ENCODE results near the gene C1QL1.
"Not testable (repeated sequence)": the region's sequence is repeated elsewhere in the genome, so short reads cannot be mapped to it uniquely, and the experiment has no call there.

C1QL1 gene

DNA sequence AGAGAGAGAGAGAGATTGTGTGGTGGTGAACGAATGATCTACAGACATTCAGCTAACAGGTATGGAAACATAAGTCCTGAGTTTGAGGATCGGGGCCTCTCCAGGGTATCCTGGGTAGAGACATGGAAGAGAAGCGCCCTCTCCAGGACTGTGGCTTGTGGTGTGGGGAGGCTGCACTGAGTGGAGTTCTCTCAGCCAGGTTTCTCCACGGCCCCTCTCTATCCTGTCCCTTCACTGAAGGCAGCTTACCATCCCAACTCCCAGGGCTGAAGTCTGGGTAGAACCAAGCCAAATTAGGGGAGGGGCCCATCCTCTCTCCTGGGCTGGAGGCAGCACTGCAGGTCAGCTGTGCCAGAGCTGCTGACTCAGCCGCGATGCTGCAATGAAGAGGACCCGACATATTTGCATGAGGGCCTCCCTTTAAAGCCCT is 6.2 kb downstream of the C1QL1 start:
- peak; percentile 65 for DNase-seq (ENCODE audit: low spot score)

DNA sequence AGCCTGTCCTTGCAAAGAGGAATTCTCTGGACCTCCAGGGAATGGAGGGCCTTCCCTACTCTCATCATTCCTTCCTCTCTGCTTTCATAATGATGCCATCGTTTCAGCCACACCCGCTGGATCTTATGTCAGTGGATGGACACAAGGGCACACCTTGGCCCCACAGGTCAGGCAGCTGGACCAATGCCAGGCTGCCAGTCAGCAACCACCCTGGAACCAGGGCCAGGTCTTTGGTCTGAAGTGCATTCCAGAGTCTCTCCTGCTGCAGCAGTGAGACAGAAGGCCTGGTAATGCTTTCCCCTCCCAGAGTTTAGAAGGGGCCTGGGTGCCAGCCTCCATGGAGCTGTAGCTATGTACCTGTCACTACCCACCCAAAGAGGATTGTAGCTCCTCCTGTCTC is 7.4 kb downstream of the C1QL1 start:
- peak; percentile 28 for DNase-seq (ENCODE audit: low spot score)

DNA sequence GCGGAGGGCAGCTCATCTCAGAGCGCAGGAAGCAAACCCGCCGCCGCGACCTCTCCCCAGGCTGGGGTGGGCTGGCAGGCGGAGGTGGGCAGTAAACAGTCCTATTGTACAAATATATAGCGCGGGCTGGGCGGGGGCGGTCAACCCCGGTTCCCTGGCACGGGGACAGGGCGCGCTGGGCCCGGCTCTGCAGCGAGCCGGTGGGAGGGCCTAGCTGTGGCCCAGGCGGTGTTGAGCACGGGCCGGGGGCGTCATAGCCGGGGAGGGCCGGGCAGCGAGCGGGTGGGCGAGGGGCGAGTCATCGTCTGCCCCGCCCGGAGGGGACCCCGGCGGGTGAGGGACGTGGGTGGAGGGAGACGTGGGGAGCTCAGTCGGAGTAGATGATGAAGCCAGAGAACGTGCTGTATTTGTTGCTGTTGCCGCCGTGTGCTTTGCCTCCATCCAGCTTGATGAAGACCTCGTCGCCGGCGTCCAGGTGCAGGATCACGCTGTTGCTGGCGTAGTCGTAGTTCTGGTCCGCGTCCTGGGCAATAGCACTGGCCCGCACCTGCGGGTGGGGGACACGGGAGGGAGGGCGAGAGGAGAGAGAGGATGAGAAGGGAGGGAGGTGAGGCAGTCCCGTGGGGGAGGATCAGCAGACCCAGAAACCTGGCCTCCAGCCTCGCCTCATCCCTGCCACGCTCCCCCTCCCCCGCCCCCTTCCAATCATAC is 8.1 kb downstream of the C1QL1 start:
- peak; percentile 43 for DNase-seq (ENCODE audit: low spot score)

DNA sequence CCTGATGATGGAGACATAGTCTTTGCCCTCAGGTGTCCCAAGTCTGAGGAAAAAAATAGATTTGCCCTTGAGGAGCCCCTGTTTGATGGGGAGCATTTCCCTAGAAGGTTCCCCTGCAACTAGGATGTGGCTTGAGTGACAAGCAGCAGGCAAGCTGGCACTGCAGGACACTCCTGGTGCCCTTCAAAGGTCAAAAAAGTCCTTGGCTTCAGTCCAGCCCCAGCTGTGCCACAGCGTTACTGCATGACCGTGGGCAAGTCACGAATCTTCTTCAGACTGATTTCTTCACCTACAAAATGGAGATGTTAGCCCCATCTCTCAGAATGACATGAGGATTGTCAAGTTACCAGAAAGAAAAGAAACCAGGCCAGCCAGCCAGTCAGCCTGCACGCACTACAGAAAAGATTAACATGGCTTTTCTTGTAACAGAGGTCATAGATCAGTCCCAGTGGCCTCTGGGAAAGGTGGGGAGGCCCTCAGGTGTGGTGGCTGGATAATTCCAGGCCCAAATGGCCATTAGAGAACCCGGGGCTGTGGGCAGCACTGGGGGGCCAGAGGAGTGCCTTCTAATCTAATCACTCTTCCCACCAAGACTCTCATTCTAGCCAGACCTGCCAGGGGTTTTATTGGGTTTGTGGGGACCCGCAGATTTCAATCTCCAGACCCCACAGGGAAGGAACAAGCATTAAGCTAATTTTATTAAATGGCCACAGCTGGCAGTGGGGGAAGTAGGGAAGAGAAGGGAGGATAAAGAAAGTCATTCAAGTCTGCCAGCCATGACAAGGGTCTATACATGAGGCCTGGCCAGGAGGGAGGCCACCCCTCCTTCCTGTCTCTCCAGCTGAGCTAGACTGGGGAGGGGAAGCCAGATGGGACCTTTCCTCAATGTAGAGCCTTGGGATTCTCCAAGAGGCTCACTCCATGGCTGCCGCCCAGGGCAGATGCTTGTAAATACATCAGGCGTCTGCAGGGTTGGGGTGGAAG is 10.8 kb downstream of the C1QL1 start:
- peak; percentile 30 for DNase-seq (ENCODE audit: low spot score)

DNA sequence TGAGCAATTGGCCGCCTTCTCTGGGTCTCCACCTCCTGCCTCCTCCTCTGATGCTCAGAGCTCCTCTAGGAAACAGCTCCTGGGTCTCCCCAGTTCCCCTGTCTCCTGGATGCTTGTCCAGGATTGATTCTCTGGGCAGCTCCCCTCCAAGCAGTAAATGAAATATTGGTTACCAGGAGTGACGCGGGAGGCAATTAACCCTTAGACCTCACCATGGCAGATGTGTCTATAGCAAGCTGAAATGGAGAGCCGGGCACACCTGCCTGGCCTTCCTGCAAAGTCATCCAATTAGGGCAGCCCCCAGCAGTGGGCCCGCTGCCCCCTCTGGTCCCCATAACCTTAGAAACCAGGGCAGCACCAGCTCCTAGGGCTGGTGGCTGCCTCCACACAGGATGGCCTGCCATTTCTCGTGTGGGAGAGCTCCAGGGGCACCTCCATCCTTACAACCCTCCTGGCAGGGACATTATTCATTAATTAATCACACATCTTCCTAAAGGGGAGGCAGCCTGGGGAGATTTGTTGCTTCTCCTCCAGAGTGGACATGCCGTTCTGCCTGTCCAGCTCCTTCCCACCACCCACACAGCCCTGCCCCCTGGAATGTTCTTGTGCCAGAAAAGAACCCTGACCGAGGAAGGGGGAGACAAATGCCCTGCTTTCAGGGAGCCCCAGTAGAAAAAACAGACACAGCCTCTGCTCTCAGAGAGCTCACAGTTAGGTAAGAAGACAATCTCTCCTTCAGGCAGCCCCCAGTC is 12.3 kb downstream of the C1QL1 start:
- peak; percentile 30 for DNase-seq (ENCODE audit: low spot score)

DNA sequence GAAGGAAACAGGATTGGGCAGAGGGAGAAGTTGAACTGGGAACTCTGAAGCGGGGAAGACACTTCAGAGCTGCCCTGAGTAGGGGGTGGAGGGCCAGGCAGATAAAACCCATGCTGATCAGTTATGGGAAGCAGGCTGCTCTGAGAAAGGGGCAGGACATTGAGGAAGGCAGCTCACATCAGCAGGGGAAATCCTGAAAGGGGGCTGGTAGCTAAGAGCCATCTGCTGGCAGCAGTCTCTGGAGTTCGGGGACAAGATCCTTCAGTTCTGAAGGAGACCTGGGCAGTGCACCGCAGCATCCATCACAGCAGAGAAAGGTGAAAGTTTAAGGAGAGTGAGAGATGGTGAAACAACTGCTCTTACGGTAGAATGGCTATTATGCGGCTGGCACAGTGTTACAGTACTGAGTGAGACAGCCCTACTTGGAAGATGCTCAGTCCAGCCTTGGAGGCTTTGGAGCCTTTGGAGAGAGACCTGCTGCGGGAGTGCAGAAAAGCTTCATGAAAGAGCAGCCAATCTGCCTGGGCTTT is 15.1 kb downstream of the C1QL1 start:
- DNase-seq (ENCODE audit: low spot score): peak; percentile 37

DNA sequence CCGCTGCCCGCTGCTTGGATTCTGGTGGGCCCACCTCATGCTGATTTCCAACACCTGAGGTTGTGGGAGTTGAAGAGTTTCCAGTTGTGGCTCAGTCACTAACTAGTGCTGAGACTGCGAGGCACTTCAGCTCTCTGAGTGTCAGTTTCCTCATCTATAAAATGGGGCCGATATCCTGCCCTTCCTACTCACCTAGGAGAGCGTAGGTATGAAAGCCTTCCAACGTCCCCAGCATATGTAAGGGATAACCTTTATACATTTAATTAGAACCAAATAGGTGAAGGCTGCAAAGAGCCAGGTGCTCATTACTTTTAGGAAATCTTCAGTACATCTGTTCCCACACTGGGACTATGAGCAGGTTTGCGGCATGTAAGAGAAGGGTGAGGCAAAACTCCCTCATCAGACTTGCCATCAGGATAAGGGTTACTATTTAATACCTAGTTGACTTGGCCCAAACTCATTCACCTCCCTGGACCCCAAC is 19.7 kb downstream of the C1QL1 start:
- no peak for DNase-seq (ENCODE audit: low spot score)

DNA sequence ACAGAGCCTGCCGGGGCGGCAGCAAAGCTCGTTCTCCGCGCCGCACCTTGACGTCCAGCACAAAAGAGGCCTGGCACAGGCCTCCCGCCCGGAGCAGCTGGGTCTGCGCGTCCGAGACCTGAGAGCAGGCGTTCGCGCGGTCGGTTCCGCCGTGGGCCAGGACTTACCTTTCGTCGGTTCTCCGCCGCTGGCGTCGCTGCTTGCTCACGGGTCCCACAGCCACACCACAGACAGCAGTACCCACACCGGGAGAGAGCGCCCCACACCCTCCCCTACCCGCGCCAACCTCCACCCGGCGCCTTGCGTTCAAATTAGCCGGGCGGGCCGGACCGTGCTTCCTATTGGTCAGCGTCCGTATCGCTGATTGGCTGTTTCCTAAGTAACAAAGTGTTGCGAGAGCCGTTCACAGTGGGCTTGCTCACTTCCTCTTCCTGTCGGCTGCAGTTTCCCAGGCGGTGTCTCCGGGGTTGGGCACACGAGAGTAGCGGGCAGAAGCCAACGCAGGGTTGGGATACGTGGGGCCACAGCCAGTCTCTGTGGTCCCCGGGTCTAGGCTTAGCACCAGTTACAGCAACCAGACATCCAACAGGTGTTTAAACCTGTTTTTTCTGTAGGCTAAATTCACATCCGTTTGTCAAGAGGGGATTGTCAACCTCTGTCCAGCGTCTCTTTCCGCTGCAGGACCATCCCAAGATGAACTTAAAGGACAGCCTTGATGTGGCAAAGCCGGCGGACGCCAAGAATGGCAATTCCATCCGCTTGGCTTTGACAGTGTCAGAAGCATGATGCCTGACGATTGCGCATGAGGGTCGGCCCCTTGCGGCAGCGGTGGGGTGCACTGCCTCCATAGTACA is 20.4 kb downstream of the C1QL1 start, which contains the start of gene KIF18B:
TSS of gene KIF18B (minus strand) at position 313 of the 854 bp plus-strand sequence. CDS start 11,429 bp downstream, outside the sequence.
- DNase-seq (ENCODE audit: low spot score): peak; percentile 99

DNA sequence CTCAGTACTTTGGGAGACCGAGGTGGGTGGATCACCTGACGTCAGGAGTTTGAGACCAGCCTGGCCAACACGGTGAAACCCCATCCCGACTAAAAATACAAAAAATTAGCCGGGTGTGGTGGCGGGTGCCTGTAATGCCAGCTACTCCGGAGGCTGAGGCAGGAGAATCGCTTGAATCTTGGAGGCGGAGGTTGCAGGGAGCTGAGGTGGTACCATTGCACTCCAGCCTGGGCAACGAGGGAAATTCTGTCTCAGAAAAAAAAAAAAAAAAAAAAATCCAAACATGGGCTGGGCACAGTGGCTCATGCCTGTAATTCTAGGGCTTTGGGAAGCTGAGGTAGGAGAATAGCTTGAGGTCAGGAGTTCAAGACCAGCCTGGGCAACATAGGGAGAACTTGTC is 22.5 kb downstream of the C1QL1 start:
- DNase-seq (ENCODE audit: low spot score): not testable (repeated sequence)

DNA sequence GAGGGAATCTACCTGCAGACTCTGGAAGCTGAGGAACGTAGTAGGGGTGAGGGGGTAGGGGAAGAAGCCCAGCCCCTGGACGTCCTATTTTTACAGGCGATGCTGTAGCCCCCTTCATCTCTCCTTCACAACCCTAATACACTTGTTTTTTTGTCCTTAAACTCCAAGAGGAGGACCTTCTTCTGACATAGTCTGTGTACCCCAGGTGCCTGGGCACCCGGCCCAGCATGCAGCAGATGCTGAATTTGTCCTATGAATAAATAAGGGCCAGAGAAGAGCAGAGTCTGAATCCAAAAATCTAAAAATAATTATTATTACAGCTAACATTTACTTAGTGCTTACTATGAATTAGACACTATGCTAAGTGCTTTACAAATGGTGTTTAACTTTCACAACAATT is 25.6 kb downstream of the C1QL1 start:
- DNase-seq (ENCODE audit: low spot score): peak; percentile 29

DNA sequence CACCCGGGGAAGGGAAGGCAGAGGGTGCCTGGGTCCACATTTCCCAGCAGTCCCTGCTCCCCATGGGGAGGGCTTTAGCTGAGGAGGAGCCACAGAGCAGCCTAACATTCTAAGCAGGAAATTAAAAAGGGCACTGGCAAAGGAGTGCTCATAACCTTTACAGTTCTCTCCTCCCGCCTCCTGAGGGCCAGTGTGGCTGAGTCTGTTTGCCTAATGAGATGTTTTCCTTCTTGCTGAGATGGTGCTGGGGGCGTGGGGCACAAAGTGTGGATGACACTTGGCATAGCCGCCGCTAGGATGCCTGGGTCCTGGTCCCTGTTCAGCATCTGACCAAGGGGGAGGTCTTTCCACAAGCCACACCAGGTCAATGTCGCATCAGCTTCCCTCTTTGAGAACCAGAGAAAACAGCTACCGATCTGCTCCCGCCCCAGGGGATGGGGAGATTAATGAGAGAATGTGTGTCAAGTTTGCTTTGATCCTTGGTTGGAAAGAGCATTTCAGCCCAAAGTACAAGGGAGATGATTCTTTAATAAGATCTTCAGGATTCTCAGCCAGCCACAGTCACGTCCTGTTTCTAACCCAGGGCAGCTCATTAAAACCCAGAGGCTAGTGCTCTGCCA is 26.3 kb downstream of the C1QL1 start:
- DNase-seq (ENCODE audit: low spot score): peak; percentile 44

DNA sequence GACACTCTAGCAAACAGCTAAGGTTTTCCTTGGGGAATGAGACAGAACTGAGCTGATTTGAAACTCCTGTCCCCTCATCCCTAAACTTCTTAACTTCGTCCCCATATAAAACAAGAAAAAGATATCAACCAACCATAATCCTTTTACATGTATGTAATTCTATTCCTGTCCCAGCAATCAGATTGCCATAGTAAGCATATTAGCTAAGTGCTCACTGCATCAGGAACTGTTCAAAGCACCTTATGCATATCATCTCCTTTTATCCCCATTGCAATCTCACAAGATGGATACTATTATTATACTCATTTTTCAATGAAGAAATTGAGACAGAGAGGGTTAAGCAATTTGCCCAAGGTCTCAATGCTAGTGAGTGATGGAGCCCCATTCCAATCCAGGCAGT is 27.3 kb downstream of the C1QL1 start:
- DNase-seq (ENCODE audit: low spot score): no peak

DNA sequence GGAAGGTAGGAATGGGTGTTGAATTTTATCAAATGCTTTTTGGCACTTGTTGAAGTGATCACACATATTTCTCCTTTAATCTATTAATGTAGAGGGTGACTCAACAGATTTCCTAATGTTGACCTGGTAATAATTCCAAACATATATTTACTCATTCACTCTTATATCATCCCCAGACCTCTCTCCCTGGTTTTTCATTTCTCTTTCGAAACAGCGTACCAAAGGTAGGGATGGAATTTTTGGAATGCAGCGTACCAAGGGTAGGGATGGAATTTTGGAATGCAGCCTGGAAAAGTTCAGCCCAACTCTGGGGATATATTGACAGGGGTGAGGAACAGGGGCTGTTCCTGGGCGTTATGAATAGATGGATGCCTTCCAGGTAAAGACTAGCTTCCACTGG is 27.8 kb downstream of the C1QL1 start:
- DNase-seq (ENCODE audit: low spot score): no peak

DNA sequence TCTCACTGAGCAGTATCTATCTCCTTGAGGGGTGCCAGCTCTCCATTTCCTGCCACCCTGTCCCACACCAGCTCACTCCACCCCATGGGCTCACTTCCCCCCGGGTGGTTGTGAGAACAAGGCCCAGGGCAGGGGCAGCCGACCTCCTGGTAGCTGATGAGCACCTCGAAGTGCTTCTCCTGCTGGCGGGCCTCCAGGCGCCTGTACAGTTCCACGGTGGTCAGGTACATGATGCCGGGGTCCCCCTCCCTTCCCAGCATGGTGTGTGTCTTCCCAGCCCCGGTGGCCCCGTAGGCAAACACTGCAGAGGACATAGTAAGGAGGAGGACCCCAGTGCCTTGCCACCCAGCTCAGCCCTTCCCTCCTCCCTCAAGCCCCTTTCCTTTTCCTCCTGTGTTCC is 33.0 kb downstream of the C1QL1 start:
- peak; percentile 40 for DNase-seq (ENCODE audit: low spot score)

DNA sequence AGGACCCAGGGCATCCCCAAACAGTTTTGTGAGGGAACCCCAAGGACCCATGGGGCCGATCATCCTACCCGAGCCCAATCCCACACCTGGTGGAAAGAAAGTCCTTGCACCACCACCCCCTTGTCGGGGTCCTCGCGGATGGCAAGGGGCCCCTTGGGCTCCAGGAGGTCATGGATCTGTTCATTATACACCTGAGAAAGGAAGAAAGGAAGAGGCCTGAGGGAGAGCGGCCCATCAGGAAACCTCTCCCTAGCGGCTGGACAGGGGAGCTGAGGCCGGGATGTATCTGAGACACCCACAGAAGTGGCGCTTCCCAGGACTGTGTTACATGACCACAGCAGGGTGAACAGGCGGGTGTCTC is 33.4 kb downstream of the C1QL1 start:
- DNase-seq (ENCODE audit: low spot score): no peak

DNA sequence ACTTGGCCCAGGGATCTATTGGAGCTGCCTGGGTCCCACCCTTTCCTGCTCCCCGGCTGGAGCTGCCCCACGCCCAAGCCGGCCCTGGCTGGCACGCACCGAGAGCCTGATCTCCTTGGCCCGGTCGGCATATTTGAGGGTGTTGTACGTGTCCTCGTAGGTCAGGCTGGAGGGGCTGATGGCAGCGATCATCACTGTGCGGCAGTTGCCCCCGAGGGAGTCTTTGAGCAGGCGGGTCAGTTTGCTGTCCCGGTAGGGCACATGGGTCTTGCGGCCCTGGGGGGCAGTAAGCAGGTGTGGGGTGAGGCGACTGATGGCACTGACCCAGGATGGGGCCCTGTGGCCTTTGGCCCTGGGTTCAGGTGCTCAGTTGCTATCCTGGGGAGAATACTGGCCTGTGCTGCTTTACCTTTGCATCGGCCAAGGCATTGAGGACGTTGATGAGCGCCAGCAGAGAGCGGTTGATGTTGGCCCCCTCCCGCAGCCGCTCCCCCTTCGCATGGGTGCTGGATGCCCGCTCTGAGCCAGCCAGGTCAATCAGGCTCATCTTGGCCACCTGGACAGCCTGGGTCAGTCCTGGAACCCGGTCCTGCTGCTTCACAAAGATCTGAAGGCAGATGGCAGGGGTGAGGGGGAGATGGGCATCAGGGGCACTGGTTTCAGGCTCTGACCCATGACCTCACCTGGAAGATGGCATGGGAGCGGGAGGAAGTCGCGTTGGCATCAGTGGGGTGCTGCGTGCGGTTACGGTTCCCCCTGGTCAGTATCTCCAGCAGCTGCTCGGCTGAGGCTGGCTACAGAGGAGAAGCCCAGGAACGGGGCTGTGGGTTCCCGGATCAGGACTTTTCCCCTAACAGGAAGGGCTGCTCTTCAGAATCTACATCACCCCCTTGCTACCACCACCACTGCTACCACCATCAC is 34.0 kb downstream of the C1QL1 start:
- no peak for DNase-seq (ENCODE audit: low spot score)

DNA sequence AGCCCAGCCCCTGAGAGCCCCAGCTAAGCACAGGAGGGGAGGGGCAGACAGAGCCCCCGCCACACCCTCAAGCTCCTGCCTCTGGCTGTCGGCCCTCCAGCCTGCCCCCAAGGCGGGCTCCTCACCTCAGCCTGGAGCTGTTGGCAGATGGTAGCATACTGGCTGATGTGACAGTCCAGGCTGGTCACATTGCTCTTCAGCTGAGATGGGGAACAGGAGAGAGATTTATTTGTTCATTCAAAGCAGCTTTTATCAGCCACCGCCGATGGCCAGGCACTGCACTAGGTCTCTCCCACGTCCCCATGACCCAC is 35.4 kb downstream of the C1QL1 start:
- DNase-seq (ENCODE audit: low spot score): no peak

DNA sequence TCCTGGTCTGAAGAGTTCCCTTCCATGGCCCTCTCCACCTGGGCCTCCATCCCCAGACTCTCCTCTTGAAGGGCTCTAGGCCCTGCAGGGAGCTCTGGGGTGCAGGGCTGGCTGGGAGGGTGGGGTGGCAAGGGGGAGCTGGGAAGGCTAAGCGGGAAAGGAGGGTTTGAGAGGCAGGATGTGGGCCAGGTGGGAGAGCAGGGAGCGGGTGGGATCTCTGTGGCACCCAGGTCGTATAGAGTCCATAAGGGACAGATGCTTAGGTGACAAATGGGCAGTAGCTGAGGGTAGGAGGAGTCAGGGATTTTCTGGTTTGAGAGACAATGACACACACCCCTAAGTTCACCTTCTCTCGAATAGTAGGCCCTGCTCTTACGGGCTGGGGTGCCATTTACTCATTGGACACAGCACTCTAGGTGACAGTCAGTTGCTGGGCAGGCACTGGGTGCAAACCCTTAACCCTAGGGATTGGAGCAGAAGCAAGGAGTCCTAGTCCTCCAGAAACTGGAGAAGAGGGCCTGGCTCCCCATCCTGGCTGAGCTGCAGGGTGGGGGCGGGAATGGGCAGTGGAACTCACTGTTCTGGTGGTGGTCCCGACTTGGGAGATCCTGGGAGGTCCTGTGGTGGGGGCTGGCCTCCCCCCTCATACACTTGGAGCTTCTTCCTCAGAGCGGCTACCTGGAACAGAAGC is 35.9 kb downstream of the C1QL1 start:
- no peak for DNase-seq (ENCODE audit: low spot score)

DNA sequence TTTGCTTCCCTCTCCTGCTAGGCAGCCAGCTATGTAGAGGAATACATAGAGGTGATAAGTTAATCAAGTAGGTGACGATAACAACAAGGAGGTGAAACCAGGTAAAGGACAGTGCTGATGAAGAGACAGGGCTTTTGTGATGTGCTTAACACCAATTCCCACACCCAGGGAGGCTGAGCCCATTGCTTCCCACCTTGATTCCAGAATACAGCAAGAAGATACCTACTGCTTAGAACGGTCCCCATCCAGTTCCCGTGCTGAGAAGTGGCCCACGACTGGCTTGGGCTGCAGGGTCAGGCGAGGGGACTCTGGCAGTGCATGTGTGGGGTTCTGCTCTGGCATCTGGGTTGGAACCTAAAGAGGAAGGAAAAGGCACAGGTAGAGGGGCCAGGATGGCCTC is 36.7 kb downstream of the C1QL1 start:
- no peak for DNase-seq (ENCODE audit: low spot score)
